Fibroblast of pulmonary artery (primary cell): ENCODE data around the gene LMO2.

Experiments used
- DNase-seq: peaks from one replicate; pipeline ENCODE4 v3.0.0-alpha.2; 2010; ENCODE audit warnings: low read depth
- H3K4me3 ChIP-seq: replicated peaks from 2 replicates; pipeline ENCODE4 v1.5.1; 2011; ENCODE audit warnings: low read depth, mild to moderate bottlenecking, control low read depth, low read length, moderate library complexity
- CTCF ChIP-seq: IDR thresholded peaks from 2 replicates; pipeline ENCODE4 v1.5.1; 2011; ENCODE audit warnings: mild to moderate bottlenecking, control low read depth, low read length, inconsistent platforms; ENCODE audit errors: missing control alignments

Gene LMO2

GRCh38 chr11:33863418-33864172 is 28.3 kb downstream of the LMO2 start:
- no peak for DNase-seq
- TF ChIP-seq CTCF = no peak
- no peak overlapping the region for H3K4me3 ChIP-seq

GRCh38 chr11:33861941-33862589 is 29.8 kb downstream of the LMO2 start:
- H3K4me3 ChIP-seq = no peak overlapping the region
- no peak for DNase-seq
- TF ChIP-seq CTCF = no peak

- TF ChIP-seq CTCF = no peak
- DNase-seq = no peak
- H3K4me3 ChIP-seq = no peak overlapping the region
These were observed 30.5 kb downstream of the LMO2 start for GRCh38 chr11:33861386-33861785.

GRCh38 chr11:33860926-33861325 is 30.9 kb downstream of the LMO2 start:
- H3K4me3 ChIP-seq = no peak overlapping the region
- TF ChIP-seq CTCF = no peak
- no peak for DNase-seq

GRCh38 chr11:33859306-33859705 is 32.6 kb downstream of the LMO2 start:
- H3K4me3 ChIP-seq = no peak overlapping the region
- DNase-seq = no peak
- TF ChIP-seq CTCF = no peak

- peak; percentile 91 for TF ChIP-seq CTCF
- DNase-seq = peak; percentile 79
- no peak overlapping the region for H3K4me3 ChIP-seq
These were observed 33.9 kb downstream of the LMO2 start for GRCh38 chr11:33857933-33858371.
